HT1080 (cell line): ENCODE data around the gene IPO13. TPM values are rescaled to one million over a fixed set of nuclear protein-coding genes. Genes with fewer than 3 reads are reported as not detected.

Experiments
- DNase-seq: peaks from one replicate; pipeline ENCODE4 v3.0.0-alpha.2; 2015; ENCODE audit warnings: low read depth
- total RNA-seq: library from RNA; depleted of rRNA; stranded (reverse); fragments of >200 nt; shearing (Covaris generic); gene quantifications from 2 replicates; pipeline ENCODE4 v1.2.3, GENCODE V29; 2014

The IPO13 gene
- total RNA-seq, 1 experiment from 2014 or later = 28.3 TPM

GRCh38 chr1:43930168-43930948 lies 16.4 kb upstream of the IPO13 start:
- DNase-seq = no peak

GRCh38 chr1:43930949-43931275 lies 15.8 kb upstream of the IPO13 start:
- DNase-seq = no peak

GRCh38 chr1:43931711-43932660 lies 14.8 kb upstream of the IPO13 start:
- no peak for DNase-seq

- peak; percentile 57 for DNase-seq
Measured at GRCh38 chr1:43932786-43933385, 13.9 kb upstream of the IPO13 start.

GRCh38 chr1:43933386-43934100 lies 13.2 kb upstream of the IPO13 start, which contains the start of gene ARTN:
Gene ARTN, plus strand, starts transcription at chr1:43933801. Its CDS starts 1,856 bp downstream, at chr1:43935657.
- DNase-seq = no peak

GRCh38 chr1:43934101-43934985 lies 12.4 kb upstream of the IPO13 start:
- peak; percentile 75 for DNase-seq

GRCh38 chr1:43934986-43935324 lies 11.8 kb upstream of the IPO13 start:
- DNase-seq = no peak

GRCh38 chr1:43935711-43936427 lies 10.9 kb upstream of the IPO13 start:
- DNase-seq = no peak

GRCh38 chr1:43936431-43937151 lies 10.2 kb upstream of the IPO13 start:
- DNase-seq = no peak

- DNase-seq = no peak
Measured at GRCh38 chr1:43937179-43937865, 9.4 kb upstream of the IPO13 start.

- DNase-seq = no peak
Measured at GRCh38 chr1:43938383-43938782, 8.4 kb upstream of the IPO13 start.

- DNase-seq = no peak
Measured at GRCh38 chr1:43938892-43939587, 7.7 kb upstream of the IPO13 start.

- no peak for DNase-seq
Measured at GRCh38 chr1:43942411-43942810, 4.3 kb upstream of the IPO13 start.

GRCh38 chr1:43944860-43945259 lies 1.9 kb upstream of the IPO13 start:
- DNase-seq = no peak

- no peak for DNase-seq
Measured at GRCh38 chr1:43945674-43946235, 995 bp upstream of the IPO13 start.

GRCh38 chr1:43947061-43947873 lies 517 bp downstream of the IPO13 start:
- DNase-seq = no peak
